SU-DHL-6 (cell line): Measurements from ENCODE around the gene DYSF.

Experiments
- H2AFZ ChIP-seq: fragments of 200-600 bp; sonication (generic); 2 replicates; pipeline ENCODE4 v1.6.1; 2014; ENCODE audit warnings: low read depth, mild to moderate bottlenecking, moderate library complexity, mixed read lengths, antibody characterized with exemption, low read length; ENCODE audit not compliant: severe bottlenecking
- H3F3A ChIP-seq: fragments of 200-600 bp; shearing (Covaris generic); 2 replicates; pipeline ENCODE4 v1.6.0; 2016; ENCODE audit warnings: antibody characterized with exemption, mild to moderate bottlenecking; ENCODE audit not compliant: insufficient read depth
- H3K27ac ChIP-seq: fragments of 200-600 bp; sonication (generic); 2 replicates; pipeline ENCODE4 v1.5.1; 2016; ENCODE audit warnings: low read depth, mild to moderate bottlenecking, low read length, moderate library complexity, mixed read lengths
- H3K27me3 ChIP-seq: fragments of 200-600 bp; sonication (generic), shearing (Covaris generic); 2 replicates; pipeline ENCODE4 v1.6.0; 2014; ENCODE audit warnings: mild to moderate bottlenecking, low read length
- H3K36me3 ChIP-seq: fragments of 200-600 bp; sonication (generic); 2 replicates; pipeline ENCODE4 v1.6.1; 2014; ENCODE audit warnings: mild to moderate bottlenecking, low read length, mixed read lengths
- H3K4me2 ChIP-seq: fragments of 300-600, 200-600 bp; shearing (Covaris generic), sonication (generic); 2 replicates; pipeline ENCODE4 v1.6.0; 2014; ENCODE audit warnings: low read length, low read depth, mild to moderate bottlenecking; ENCODE audit not compliant: poor library complexity, severe bottlenecking
- H3K4me3 ChIP-seq: fragments of 200-600 bp; sonication (generic); 2 replicates; pipeline ENCODE4 v1.5.1; 2014; ENCODE audit warnings: antibody characterized with exemption, low read length, mild to moderate bottlenecking, mixed read lengths; ENCODE audit not compliant: insufficient read depth, poor library complexity, severe bottlenecking
- H3K79me2 ChIP-seq: fragments of 200-600 bp; sonication (generic); 2 replicates; pipeline ENCODE4 v1.6.1; 2014; ENCODE audit warnings: mild to moderate bottlenecking, low read length, moderate library complexity; ENCODE audit not compliant: insufficient read depth
- H3K9ac ChIP-seq: fragments of 200-600 bp; sonication (generic); 2 replicates; pipeline ENCODE4 v1.7.0; 2014; ENCODE audit warnings: mild to moderate bottlenecking, low read length
- H3K9me2 ChIP-seq: fragments of 200-600 bp; sonication (generic); replicated peaks from 2 replicates; pipeline ENCODE4 v1.6.1; 2014; ENCODE audit warnings: low read length; ENCODE audit not compliant: insufficient read depth
- H3K9me3 ChIP-seq: fragments of 200-600 bp; sonication (generic); 2 replicates; pipeline ENCODE4 v1.6.1; 2014; ENCODE audit warnings: low read length, mixed read lengths; ENCODE audit not compliant: insufficient read depth
- H4K20me1 ChIP-seq: fragments of 200-600 bp; sonication (generic); 2 replicates; pipeline ENCODE4 v1.6.1; 2014; ENCODE audit warnings: low read depth, mild to moderate bottlenecking, antibody characterized with exemption, low read length, moderate library complexity, mixed read lengths
- EZH2phosphoT487 ChIP-seq: fragments of 200-600 bp; sonication (generic), shearing (Covaris generic); conservative IDR thresholded peaks from 2 replicates; pipeline ENCODE4 v1.6.1; 2018; ENCODE audit warnings: mild to moderate bottlenecking, antibody characterized with exemption, low read length, moderate library complexity, mixed read lengths
- TF ChIP-seq, protein P1 (sequence below): fragments of 200-600 bp; sonication (generic); IDR thresholded peaks from one replicate; pipeline ENCODE4 v1.5.1; 2017; ENCODE audit warnings: antibody characterized with exemption, mild to moderate bottlenecking, low read length, moderate library complexity; ENCODE audit not compliant: insufficient read depth, poor library complexity, severe bottlenecking

DYSF gene

DNA sequence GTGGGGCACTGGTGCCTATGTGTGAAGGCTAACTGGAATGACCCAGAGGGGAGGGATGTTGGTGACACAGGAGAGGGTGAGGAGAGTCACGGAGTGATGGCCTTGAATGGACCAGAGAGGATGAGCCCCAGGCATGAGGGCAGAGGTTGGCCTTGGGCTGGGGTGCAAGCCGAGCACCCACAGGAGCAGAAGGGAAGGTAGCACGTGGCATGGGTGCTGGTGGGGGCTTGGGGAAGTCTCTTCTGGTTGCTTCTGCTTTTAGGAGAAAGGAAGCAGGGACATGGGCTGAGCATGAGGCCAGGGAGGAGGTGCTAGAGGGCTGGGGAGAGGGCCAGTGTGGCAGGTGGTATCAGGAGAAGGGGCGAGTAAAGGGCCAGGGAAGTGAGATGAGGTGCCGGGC is 183.8 kb downstream of the DYSF start:
- H3K27me3 ChIP-seq, result 0 out of 2 replicates have a peak, but pooled peaks cover 3% of the 10 kb centered on the region
- no peaks in the 10 kb centered on the region for H3K36me3 ChIP-seq
- no peaks in the 10 kb centered on the region for H4K20me1 ChIP-seq
- H3K9me3 ChIP-seq, result no peaks in the 10 kb centered on the region
- no peaks in the 10 kb centered on the region for H3K79me2 ChIP-seq
- H3K4me3 ChIP-seq, result no peak overlapping the region
- H3K4me2 ChIP-seq, result no peak overlapping the region
- no peak overlapping the region for H3K27ac ChIP-seq
- no peaks in the 10 kb centered on the region for H3K9me2 ChIP-seq
- H2AFZ ChIP-seq, result no peak overlapping the region
- no peaks in the 10 kb centered on the region for H3F3A ChIP-seq
- no peak overlapping the region for H3K9ac ChIP-seq
- TF ChIP-seq EZH2phosphoT487, result no peak
- TF ChIP-seq, protein P1, sequence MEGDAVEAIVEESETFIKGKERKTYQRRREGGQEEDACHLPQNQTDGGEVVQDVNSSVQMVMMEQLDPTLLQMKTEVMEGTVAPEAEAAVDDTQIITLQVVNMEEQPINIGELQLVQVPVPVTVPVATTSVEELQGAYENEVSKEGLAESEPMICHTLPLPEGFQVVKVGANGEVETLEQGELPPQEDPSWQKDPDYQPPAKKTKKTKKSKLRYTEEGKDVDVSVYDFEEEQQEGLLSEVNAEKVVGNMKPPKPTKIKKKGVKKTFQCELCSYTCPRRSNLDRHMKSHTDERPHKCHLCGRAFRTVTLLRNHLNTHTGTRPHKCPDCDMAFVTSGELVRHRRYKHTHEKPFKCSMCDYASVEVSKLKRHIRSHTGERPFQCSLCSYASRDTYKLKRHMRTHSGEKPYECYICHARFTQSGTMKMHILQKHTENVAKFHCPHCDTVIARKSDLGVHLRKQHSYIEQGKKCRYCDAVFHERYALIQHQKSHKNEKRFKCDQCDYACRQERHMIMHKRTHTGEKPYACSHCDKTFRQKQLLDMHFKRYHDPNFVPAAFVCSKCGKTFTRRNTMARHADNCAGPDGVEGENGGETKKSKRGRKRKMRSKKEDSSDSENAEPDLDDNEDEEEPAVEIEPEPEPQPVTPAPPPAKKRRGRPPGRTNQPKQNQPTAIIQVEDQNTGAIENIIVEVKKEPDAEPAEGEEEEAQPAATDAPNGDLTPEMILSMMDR, result no peak

DNA sequence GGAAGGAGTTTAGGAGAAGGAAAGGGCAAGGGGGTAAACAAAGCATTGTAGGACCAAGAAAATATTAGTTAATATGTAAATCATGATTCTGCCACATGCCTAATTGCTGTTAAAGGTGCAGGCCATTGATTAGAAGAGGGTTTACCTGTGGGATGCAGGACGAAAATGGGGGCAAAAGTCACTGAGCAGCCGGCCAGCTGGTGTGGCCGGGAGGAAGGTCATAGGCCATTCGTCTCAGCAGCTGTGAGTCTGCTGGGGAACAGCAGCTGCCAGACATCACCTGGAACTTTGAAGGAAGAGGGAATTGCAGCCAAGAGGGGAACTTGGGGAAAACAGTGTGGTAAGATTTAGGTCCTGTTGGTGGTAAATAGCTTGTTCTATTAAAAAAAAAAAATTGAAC is 184.4 kb downstream of the DYSF start:
- Histone ChIP-seq H3K9me3 (no peaks in the 10 kb centered on the region), H3K27ac (no peak overlapping the region), H3F3A (no peaks in the 10 kb centered on the region), H3K4me3 (no peak overlapping the region), H3K4me2 (no peak overlapping the region), H3K36me3 (no peaks in the 10 kb centered on the region), H3K9ac (no peak overlapping the region), H3K79me2 (no peaks in the 10 kb centered on the region), H4K20me1 (no peaks in the 10 kb centered on the region), H3K9me2 (no peaks in the 10 kb centered on the region), H2AFZ (no peak overlapping the region), H3K27me3 (0 out of 2 replicates have a peak, but pooled peaks cover 3% of the 10 kb centered on the region)
- TF ChIP-seq, protein P1, result no peak
- TF ChIP-seq EZH2phosphoT487, result no peak

DNA sequence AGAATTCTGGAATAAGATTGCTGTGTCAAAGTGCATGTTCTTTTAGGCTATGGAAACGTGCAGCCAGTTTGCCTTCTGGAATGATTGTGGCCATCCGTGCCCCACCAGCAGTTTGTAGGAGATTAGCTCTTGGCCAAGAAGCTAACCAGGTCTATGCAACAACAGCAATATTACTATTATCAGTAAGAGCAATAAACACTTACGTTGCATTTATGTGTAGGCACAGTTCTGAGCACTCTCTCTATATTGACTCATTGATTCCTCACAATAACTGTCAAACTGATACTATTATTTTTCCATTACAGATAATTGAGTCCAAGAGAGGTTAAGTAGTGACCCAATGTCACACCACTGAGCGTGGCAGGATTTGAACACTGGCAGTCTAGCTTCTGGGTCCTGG is 186.4 kb downstream of the DYSF start:
- TF ChIP-seq, protein P1, result no peak
- TF ChIP-seq EZH2phosphoT487, result no peak
- no peaks in the 10 kb centered on the region for H3F3A ChIP-seq

More for the DNA sequence above, 186.4 kb downstream of the DYSF start:
- H2AFZ ChIP-seq, result no peak overlapping the region
- 0 out of 2 replicates have a peak, but pooled peaks cover 3% of the 10 kb centered on the region for H3K27me3 ChIP-seq
- H3K27ac ChIP-seq, result no peak overlapping the region
- H3K4me2 ChIP-seq, result no peak overlapping the region
- H3K36me3 ChIP-seq, result no peaks in the 10 kb centered on the region
- no peaks in the 10 kb centered on the region for H4K20me1 ChIP-seq
- H3K9ac ChIP-seq, result no peak overlapping the region
- H3K9me2 ChIP-seq, result no peaks in the 10 kb centered on the region
- no peaks in the 10 kb centered on the region for H3K79me2 ChIP-seq
- no peaks in the 10 kb centered on the region for H3K9me3 ChIP-seq
- no peak overlapping the region for H3K4me3 ChIP-seq
